ENCODE results near the gene COMMD4. TPM values are rescaled to one million over a fixed set of nuclear protein-coding genes. Genes with fewer than 3 reads are reported as not detected.

COMMD4 gene
- polyA plus RNA-seq, 1 of the 3 experiments (the other 2 are of a cell fraction): 223 TPM

- TF ChIP-seq REST (IDR thresholded peaks at IDR 0.05; ENCODE audit: low read depth, low read length) (no peak), TAF1 (IDR thresholded peaks at IDR 0.05; ENCODE audit: borderline replicate concordance, low read depth, low read length) (no peak), RCOR1 (IDR thresholded peaks at IDR 0.05; ENCODE audit: low read length) (no peak), TEAD4 (IDR thresholded peaks at IDR 0.05; ENCODE audit: borderline replicate concordance, insufficient read depth) (no peak), RFX5 (IDR thresholded peaks at IDR 0.05; ENCODE audit: low read length) (no peak)
Observed at GRCh38 chr15:75356517-75356916, 20.7 kb downstream of the COMMD4 start (continued).

GRCh38 chr15:75357976-75358673, 22.3 kb downstream of the COMMD4 start:
- H3K27ac ChIP-seq (ENCODE audit: low read depth in 2 of 2, low read length in 1 of 2): no peak overlapping the region
- no peaks in the 10 kb centered on the region for H3K4me1 ChIP-seq (ENCODE audit: control insufficient read depth in 1 of 2, insufficient read depth in 2 of 2, low read depth in 1 of 2, low read length in 1 of 2)
- peaks cover 0 to 56% of the 10 kb centered on the region in 2 experiments for H3K36me3 ChIP-seq (replicated peaks in 1 of 2; ENCODE audit: control insufficient read depth in 1 of 2, insufficient read depth in 2 of 2, low read length in 1 of 2)
- no peak overlapping the region for H2AFZ ChIP-seq (ENCODE audit: low read depth)
- H3F3A ChIP-seq (replicated peaks; ENCODE audit: insufficient read depth): no peaks in the 10 kb centered on the region
- no peaks in the 10 kb centered on the region for H3K79me2 ChIP-seq (ENCODE audit: insufficient read depth)
- H3K9me2 ChIP-seq: no peaks in the 10 kb centered on the region
- POLR2A ChIA-PET: no interaction called here
- no peak overlapping the region for H3K9ac ChIP-seq
- TF ChIP-seq REST (IDR thresholded peaks at IDR 0.05; ENCODE audit: low read depth, low read length) (no peak), JUND (IDR thresholded peaks at IDR 0.05) (no peak), NFIC (IDR thresholded peaks at IDR 0.05; ENCODE audit: borderline replicate concordance) (no peak)
- DNase-seq: no peak
- no peak overlapping the region for H3K4me2 ChIP-seq
- no peaks in the 10 kb centered on the region for H4K20me1 ChIP-seq (ENCODE audit: insufficient read depth)
- CTCF ChIA-PET: no interaction called here
- no peaks in the 10 kb centered on the region for H3K27me3 ChIP-seq (ENCODE audit: insufficient read depth)
- no peaks in the 10 kb centered on the region for H3K9me3 ChIP-seq
- 90% methylated on average over 8 of the region's 17 CpGs for WGBS (ENCODE audit: low lambda C conversion rate)
- no peak overlapping the region for H3K4me3 ChIP-seq (ENCODE audit: low read depth in 2 of 2, low read length in 1 of 2)

Data from SK-N-SH (cell line).